GM21528 (cell line): ENCODE data around the gene SIGLEC15.
"Not testable (repeated sequence)": the region's sequence is repeated elsewhere in the genome, so short reads cannot be mapped to it uniquely, and the experiment has no call there.

Experiments used
- ATAC-seq: cut with Tn5 transposase; IDR thresholded peaks from one replicate; pipeline ENCODE4 v1.9.1; 2021; ENCODE audit warnings: mild to moderate bottlenecking, moderate library complexity; ENCODE audit not compliant: unreplicated experiment, low FRiP score

The SIGLEC15 gene

DNA sequence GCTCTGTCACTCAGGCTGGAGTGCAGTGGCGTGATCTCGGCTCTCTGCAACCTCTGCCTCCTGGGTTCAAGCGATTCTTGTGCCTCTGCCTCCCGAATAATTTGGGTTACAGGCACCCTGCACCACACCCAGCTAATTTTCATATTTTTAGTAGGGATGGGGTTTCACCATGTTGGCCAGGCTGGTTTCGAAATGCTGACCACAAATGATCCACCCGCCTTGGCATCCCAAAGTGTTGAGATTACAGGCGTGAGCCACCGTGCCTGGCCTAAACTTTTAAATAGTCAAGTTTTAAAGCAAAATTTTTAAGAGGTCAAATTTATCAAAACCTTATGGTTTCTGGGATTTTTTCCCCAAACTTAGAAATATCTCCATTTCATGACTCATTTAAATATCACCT lies 6.7 kb upstream of the SIGLEC15 start:
- ATAC-seq: not testable (repeated sequence)

DNA sequence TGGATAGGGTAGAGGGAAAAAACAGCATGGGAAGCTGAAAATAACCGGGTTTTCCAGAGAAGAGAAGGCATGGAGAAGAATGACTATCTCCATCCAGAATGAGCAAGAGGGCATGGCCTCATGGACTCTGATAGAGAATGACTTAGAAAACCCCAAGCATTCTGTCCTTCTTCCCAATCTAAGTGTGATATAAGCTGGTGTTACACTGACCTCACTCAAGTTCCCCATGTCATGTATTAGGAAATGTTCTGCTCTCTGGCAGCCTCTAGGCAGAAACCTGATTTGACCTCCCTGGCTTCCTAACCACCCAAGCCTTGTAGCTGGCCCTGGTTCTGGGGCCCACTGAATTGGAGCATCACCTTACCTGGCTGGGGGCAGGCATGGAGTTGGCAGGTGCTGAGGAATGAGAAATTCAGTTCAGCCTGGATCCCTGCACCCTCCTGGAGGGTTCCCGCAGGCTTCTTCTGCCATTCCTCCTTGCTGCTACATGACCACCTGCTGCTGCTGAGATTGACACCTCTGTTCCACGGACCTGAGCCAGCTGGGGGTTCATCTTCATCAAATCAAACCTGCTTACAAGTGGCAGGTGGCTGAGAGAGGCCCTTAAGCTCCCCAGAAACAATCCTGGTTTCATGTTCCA lies 5.2 kb upstream of the SIGLEC15 start:
- ATAC-seq: no peak

DNA sequence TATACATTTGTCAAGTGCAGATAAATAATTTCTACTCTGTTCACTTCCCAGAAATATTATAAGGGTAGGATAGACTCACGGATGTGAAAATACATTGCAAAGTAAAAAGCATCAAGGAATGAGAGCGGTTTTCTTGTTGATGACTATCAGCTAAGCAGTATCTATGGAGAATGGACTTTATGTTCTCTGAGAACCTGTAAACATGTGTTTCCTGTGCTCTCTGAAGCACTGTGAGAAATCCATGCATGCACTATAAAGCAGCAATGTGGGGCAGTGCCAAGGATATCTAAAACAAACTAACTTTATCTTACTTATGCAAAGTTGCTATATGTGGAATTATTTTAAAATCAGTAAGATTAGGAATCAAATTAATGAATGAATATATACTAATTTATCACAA lies 4.4 kb upstream of the SIGLEC15 start:
- no peak for ATAC-seq

DNA sequence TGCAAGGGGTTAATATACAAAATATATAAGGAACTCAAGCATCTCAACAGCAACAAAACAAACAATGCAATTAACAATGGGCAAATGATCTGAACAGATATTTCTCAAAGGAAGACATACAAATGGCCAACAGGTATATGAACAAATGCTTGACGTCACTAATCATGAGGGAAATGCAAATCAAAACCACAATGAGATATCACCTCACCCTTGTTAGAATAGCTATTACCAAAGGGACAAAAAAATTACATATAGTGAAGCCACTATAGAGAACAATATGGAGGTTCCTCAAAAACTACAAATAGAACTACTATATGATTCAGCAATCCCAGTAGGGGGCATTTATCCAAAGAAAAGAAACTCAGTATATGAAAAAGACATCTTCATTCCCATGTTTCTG lies 3.8 kb upstream of the SIGLEC15 start:
- no peak for ATAC-seq

DNA sequence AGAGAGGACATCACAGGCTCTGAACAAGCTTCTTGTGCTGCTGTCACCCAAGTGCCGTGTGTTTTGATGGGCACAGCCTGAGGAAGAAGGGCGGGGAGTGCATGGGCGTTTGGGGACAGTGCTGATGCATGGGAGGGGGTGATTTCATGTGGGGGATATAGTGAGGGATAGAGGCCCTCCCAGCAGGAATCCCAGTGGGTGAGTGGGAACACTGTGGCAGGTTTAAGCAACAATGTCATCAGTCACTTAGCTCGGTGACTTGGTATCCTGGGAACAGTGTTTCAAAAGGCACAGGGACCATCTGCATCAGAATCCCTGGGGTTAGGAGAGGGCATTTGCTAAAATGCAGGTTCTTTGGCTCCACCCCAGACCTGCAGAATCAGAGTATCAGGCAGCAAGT lies 609 bp downstream of the SIGLEC15 start:
- no peak for ATAC-seq

DNA sequence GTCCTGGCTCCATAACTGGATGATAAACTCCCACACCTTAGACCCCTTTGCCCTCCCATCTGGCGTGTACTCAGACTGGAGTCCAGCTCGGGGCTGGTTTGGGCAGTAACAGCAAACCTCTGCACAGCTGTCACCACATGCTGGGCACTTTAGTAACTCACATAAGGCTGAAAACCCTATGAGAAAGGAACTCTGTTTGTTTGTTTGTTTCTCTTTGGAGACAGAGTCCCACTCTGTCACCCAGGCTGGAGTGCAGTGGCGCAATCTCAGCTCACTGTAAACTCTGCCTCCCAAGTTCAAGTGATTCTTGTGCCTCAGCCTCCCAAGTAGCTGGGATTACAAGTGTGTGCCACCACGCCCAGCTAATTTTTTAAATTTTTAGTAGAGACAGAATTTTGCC lies 1.2 kb downstream of the SIGLEC15 start:
- not testable (repeated sequence) for ATAC-seq

DNA sequence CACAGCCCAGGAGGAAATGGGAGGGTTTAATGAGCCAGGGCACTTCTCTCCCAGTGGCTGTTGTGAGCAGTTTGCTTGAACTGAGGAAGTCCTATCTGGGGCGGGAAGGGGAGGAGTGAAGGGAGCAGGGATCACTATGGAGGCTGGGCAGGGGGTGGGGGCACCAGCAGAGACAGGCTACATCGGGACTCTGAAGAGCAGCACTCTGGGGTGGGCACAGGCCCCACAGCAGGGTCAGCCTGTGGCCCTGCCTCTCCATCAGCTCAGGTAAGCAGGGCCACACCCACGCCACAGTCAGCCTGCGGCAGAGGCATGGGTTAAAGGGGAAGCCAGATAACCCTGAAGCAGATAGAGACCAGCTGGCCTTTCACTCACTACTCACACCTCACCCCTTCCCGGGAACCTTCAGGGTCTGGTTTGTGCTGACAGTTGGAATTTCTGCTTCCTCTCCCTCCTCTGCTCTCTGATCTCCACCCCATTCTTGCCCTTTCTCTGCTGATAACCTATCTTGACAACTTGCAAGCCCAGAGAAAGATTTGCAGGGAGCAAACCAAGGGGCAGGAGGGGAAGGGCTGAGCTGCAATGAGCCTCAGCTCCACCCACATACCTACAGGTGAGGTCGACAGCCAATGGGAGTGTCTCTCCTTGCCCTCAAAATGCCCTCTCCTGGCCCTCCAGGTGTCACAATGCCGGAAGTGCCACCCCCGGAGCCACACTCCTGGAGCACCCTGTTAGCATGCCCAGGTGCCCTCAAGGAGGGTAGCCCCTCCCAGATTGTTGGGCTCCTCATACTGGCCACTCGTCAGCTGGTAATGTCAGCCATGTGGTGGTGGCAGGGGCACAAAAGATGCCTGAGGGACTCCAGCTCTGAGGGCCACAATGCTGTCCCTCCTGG lies 3.7 kb downstream of the SIGLEC15 start:
- ATAC-seq: no peak

DNA sequence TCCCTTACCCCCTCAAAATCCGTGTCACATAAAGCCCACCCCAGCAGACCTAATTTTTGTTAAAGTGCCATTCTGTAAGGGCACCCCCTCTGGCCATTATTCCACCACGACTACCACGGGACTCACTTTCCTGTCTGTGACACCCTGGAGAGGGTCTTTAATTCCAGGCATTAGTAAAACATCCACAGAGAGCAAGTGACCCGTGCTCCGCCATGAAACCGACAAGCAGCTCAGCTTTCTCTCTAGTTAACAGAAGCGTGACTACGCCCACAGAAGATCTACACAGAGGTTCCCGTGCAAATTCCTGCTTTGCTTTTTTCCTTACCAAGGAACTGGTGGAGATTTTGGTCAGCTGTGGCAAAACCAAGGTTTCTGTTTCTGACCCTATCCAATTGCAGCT lies 4.4 kb downstream of the SIGLEC15 start:
- ATAC-seq: no peak

DNA sequence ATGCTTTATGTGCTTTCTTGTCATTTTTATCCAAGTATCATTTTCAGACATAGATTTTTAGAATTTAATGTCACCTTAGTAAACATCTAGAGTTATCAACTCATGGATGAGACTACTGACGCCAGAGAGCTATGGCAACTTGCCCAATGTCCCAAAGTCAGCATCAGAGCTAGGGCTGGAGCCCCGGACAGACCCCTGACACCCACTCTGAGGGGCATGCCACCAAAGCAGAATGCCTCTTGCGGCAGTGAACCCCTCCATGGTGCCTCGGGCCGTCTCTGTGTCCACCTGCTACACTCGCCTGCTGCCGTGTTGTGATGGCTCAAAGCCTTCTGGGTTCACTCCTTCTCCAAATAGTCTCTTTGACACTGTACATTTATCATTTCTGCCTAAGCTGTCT lies 5.4 kb downstream of the SIGLEC15 start:
- no peak for ATAC-seq

DNA sequence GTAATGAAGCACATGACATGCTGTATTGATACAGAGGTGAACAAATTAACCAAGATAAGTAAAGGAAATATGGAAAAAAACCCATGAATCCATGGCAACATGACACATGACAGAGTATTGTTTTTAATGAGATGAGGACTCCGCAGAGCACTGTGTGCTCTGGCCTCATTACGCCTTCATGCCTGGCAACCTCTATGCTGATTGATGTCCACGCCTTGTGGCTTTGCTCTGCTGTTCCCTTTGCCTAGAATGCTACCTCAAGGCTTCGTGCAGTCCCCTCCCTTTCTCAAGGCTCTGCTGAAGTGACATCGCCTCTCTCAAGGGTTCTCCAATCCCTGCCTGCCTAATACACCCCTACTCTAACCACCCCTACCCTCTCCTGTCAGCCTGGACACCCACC lies 8.4 kb downstream of the SIGLEC15 start:
- no peak for ATAC-seq

DNA sequence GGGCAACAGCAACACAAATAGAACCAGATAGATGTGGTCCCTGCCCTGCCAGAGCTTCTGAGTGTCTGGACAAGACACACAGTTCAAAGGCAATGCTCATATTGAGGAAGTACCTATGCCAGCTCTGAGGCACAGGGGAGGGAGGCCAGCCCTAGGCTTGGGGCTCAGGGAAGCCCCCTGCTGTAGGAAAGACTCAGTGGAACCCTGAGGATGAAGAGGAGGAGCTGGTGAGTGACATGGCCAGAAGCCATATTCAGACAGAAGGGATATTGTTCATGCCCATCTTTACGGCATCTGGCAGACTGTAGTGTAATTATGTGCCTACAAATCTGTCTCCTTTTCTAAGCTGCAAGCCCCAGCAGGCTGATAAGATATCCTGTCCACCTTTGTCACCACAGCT lies 8.8 kb downstream of the SIGLEC15 start:
- no peak for ATAC-seq

DNA sequence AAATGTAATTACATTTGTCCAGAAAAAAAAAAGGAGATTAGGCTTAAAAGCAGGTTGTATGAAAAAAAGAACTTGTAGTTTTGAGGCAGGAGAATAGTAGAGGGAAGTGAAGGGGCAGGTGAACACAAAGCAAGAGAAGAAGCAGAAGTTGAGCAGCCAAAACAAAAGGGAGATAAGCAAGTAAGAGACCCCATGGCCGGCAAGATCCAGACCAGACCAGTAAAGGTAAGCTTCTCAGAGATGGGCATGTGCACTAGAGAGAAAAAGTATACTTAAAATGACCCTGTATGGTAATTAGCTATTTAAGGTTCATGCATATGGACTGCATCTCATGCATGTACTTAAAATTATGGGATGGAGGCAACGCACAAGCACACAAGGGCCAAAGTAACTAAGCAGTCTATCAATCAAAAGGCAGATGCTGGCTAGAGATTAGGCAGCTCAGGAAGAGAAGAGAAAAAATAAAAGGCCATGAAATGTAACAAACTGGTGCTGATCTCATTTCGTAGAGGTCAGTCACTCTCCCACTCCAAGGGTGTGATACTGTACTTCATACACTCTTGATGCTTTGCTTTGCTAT lies 9.7 kb downstream of the SIGLEC15 start:
- ATAC-seq: no peak

DNA sequence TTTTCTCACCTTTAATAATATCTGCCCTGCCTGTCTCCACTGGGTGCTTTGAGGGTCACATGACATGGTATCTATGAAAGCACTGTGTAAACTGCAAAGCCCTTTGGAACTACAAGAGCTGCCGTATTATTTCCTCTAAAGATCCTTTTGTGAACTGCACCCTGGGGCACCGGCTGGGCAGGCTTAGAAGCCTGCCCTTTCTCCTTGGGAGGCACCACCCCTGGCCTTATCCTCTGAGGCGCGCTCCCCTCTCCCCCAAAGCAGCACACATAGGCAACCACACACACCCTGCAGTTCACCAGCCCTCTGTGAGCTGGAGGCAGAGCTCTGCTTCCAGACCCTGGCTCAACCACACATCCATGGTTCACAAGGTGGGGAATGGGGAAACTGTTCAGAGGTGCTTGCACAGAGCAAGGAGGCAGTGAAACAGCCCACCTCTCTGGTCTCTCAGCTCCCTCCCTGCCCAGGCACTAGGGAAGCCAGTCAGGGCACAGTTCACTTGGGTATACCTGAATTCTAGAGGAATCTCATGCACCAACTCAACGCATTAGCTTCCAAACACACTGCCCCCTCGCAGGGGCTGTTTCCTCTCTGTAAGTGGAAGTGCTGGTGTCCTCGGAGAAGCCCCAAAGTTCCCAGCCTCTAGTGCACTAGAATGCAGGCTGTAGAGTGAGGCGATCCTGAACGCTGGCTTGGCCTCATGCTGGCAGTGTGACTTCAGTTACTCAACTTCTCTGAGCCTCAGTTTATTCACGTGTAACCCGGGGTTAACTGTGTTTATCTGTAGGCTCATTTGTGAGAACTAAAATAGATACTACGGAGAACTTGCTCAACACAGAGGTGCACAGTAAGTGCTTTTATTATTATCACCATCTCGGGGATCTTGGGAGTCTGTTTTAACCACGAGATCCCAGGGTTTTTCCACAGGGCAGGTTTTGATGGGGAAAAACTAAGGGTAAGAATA lies 11.0 kb downstream of the SIGLEC15 start:
- ATAC-seq: no peak

DNA sequence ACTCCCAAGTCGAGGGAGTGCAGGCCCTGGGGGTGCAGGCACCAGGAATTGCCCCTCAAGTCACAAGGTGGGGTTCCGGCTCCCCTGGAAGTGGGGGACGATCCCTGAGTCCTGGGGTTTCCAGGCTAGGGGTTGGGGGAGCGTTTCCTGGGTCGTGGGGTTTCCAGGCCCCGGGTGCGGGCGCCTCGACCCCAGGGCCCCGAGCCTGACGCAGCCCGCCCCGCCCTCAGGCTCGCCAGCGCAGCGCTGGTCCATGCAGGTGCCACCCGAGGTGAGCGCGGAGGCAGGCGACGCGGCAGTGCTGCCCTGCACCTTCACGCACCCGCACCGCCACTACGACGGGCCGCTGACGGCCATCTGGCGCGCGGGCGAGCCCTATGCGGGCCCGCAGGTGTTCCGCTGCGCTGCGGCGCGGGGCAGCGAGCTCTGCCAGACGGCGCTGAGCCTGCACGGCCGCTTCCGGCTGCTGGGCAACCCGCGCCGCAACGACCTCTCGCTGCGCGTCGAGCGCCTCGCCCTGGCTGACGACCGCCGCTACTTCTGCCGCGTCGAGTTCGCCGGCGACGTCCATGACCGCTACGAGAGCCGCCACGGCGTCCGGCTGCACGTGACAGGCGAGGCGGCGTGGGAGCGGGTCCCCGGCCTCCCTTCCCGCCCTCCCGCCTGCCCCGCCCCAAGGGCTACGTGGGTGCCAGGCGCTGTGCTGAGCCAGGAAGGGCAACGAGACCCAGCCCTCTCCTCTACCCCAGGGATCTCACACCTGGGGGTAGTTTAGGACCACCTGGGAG lies 12.0 kb downstream of the SIGLEC15 start:
- ATAC-seq: no peak

DNA sequence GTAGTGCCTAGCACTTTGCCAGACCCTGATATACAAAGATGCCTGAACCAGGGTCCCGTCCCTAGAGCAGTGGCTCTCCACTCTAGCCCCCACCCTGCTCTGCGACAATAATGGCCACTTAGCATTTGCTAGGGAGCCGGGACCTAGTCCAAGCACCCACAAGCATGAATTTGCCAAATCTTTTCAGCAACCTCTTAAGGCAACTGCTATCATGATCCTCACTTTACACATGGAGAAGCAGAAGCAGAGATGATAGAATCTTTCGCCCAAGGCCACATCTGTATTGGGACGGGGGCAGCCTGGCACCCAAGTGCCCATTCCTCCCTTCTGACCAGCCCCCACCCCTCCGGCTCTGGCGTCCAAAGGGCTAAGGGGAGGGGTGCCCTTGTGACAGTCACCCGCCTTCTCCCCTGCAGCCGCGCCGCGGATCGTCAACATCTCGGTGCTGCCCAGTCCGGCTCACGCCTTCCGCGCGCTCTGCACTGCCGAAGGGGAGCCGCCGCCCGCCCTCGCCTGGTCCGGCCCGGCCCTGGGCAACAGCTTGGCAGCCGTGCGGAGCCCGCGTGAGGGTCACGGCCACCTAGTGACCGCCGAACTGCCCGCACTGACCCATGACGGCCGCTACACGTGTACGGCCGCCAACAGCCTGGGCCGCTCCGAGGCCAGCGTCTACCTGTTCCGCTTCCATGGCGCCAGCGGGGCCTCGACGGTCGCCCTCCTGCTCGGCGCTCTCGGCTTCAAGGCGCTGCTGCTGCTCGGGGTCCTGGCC lies 13.0 kb downstream of the SIGLEC15 start:
- ATAC-seq: no peak

DNA sequence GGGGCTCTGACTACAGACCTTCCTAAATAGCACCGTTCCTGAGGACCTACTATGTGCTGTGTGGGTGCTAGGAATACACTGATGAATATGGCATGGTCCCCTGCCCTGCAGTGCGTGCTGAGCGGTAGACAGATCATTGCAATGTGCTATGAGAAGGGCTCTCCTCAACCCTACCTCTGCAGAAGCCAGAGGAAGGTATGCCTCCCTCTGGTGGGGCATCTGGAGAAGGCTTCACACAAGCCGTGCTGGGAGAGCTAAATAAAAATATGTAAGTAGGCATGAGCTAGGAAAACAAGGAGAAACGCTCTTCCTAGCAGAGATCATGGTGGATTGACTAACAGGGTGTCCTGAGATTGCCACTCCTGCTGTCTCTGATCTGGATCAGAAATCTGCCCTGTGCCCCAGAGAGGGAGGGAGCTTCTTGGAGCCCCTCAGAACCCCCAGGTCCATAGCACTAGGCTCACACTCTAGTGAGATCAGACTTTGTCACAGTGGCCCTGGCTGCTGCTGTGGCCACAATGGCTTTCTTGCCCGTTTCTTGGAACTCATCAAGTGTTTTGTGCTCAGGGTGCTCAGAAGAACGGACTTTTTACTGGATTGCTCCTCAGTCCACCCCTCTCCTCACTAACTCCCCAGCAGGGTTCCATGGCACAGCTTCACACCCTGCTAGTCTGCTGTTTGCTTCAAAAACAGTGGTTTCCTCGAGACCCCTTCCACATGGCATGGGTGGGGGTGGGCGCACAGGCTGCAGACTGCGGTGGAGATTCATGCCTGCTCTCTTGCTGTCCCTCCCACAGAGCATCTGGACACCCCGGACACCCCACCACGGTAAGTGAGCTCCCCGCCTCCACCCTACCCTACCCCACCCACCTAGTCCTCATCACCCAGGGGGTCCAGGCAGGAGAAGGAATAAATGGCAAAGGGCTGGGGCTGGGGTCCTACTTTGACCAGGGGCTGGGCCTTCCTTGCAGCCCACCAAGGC lies 14.2 kb downstream of the SIGLEC15 start:
- no peak for ATAC-seq

DNA sequence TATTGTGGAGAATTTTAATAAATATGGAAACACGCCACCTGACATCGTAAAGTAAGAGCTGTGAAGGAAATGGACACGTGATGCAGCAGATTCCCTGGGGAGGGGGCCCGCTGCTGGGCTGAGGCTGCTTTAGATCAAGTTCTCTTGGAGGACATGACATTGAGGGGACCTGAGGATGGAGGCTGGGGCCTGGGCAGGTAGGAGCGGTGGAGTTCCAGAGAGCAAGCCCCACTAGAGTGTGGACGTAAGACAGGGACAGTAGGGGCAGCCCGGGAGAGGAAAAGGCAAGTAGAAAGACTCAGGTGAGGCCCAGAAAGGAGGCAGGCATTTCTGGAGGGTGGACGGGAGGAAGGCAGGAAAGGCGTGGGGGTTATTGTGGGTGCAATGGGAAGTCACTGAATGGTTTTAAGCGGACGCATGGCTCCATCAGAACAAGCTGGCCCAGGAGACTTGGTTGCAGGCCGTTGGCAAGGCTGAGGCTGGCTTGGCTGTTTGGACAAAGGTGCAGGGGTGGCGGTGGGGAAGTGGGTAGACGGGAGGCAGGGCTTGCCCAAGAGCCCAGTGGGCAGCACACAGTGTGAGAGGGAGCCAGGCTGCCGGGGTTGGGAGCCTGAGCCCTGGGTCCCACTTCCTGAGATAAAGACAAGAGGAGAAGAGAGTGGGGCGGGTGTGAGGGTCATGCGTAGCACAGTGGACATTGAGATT lies 15.7 kb downstream of the SIGLEC15 start:
- ATAC-seq: no peak
